NCI-H146 (cell line): Measurements from ENCODE around the gene NIT2.
"Not testable (repeated sequence)": the region's sequence is repeated elsewhere in the genome, so short reads cannot be mapped to it uniquely, and the experiment has no call there.

Experiments used
- DNase-seq: peaks from one replicate; lab custom pipeline; 2025; lab: John Stamatoyannopoulos, UW

NIT2 gene

GRCh38 chr3:100334488-100335351, at the start of gene NIT2:
NIT2 (plus strand) TSS chr3:100334757; CDS start chr3:100334792, 35 bp downstream.
- DNase-seq = peak; percentile 91

GRCh38 chr3:100288288-100288894, 46.2 kb upstream of the NIT2 start:
- no peak for DNase-seq

GRCh38 chr3:100289339-100289738, 45.2 kb upstream of the NIT2 start:
- no peak for DNase-seq

GRCh38 chr3:100295089-100295488, 39.5 kb upstream of the NIT2 start:
- no peak for DNase-seq

- DNase-seq = no peak
Observed at GRCh38 chr3:100297784-100298183, 36.8 kb upstream of the NIT2 start.

- DNase-seq = no peak
Observed at GRCh38 chr3:100299016-100299415, 35.5 kb upstream of the NIT2 start.

GRCh38 chr3:100306695-100307094, 27.9 kb upstream of the NIT2 start:
- no peak for DNase-seq

GRCh38 chr3:100310355-100310965, 24.1 kb upstream of the NIT2 start:
- no peak for DNase-seq

- no peak for DNase-seq
Observed at GRCh38 chr3:100311011-100311410, 23.5 kb upstream of the NIT2 start.

- DNase-seq = peak; percentile 5
Observed at GRCh38 chr3:100316641-100317069, 17.9 kb upstream of the NIT2 start.

- no peak for DNase-seq
Observed at GRCh38 chr3:100317912-100318311, 16.6 kb upstream of the NIT2 start.

- DNase-seq = no peak
Observed at GRCh38 chr3:100319951-100320350, 14.6 kb upstream of the NIT2 start.

GRCh38 chr3:100324044-100324443, 10.5 kb upstream of the NIT2 start:
- no peak for DNase-seq

GRCh38 chr3:100325827-100326226, 8.7 kb upstream of the NIT2 start:
- DNase-seq = no peak

GRCh38 chr3:100327377-100327776, 7.2 kb upstream of the NIT2 start:
- DNase-seq = not testable (repeated sequence)

- DNase-seq = peak; percentile 4
Observed at GRCh38 chr3:100329800-100330489, 4.6 kb upstream of the NIT2 start.

- DNase-seq = no peak
Observed at GRCh38 chr3:100330651-100331050, 3.9 kb upstream of the NIT2 start.

- no peak for DNase-seq
Observed at GRCh38 chr3:100331660-100332059, 2.9 kb upstream of the NIT2 start.

GRCh38 chr3:100333051-100333450, 1.5 kb upstream of the NIT2 start:
- no peak for DNase-seq

- DNase-seq = peak; percentile 72
Observed at GRCh38 chr3:100333970-100334487, 528 bp upstream of the NIT2 start.

- DNase-seq = peak; percentile 61
Observed at GRCh38 chr3:100335434-100335833, 877 bp downstream of the NIT2 start.

GRCh38 chr3:100336229-100336628, 1.7 kb downstream of the NIT2 start:
- DNase-seq = not testable (repeated sequence)
